ENCODE results near the gene MIPOL1. TPM values are rescaled to one million over a fixed set of nuclear protein-coding genes. Genes with fewer than 3 reads are reported as not detected.

The MIPOL1 gene
- total and polyA plus RNA-seq, 2 of the 13 experiments (the other 11 are each of a cell fraction or from before 2014, with no cell fraction given) = 8.6 to 34.2 TPM

GRCh38 chr14:37593511-37594237 is 395.9 kb downstream of the MIPOL1 start (continued):
- TF ChIP-seq ZNF280B (CRISPR knock-in tag; IDR thresholded peaks at IDR 0.05; ENCODE audit: borderline replicate concordance) = no peak
- TF ChIP-seq KDM2A (CRISPR knock-in tag; IDR thresholded peaks at IDR 0.05; ENCODE audit: borderline replicate concordance, low read depth) = no peak
- no peak; the same call in 1 of the 2 replicates for TF ChIP-seq ZNF704 (CRISPR knock-in tag; IDR thresholded peaks at IDR 0.05; ENCODE audit: borderline replicate concordance)
- TF ChIP-seq SMYD3 (CRISPR knock-in tag; IDR thresholded peaks at IDR 0.05) = no peak; the same call in 1 of the 2 replicates
- TF ChIP-seq NBN (conservative IDR thresholded peaks at IDR 0.05) = no peak
- 0 out of 2 replicates have a peak, but pooled peaks have one; percentile 24 for TF ChIP-seq HDAC1 (CRISPR knock-in tag; IDR thresholded peaks at IDR 0.05)
- TF ChIP-seq SP140L (CRISPR knock-in tag; IDR thresholded peaks at IDR 0.05; ENCODE audit: borderline replicate concordance) = no peak
- no peak for TF ChIP-seq RCOR2 (CRISPR knock-in tag; IDR thresholded peaks at IDR 0.05)
- TF ChIP-seq CREB3 (CRISPR knock-in tag; IDR thresholded peaks at IDR 0.05) = no peak
- no peak for TF ChIP-seq SUZ12 (IDR thresholded peaks at IDR 0.05; ENCODE audit: low read depth, low read length)
- no peak for TF ChIP-seq PRDM4 (CRISPR knock-in tag; IDR thresholded peaks at IDR 0.05; ENCODE audit: borderline replicate concordance)
- no peak for TF ChIP-seq SIX4 (CRISPR knock-in tag; IDR thresholded peaks at IDR 0.05)
- no peak for TF ChIP-seq ZNF33B (CRISPR knock-in tag; IDR thresholded peaks at IDR 0.05)
- TF ChIP-seq ZNF569 (CRISPR knock-in tag; IDR thresholded peaks at IDR 0.05; ENCODE audit: borderline replicate concordance) = peak; percentile 41; the same call in 1 of the 2 replicates
- TF ChIP-seq CREBL2 (CRISPR knock-in tag; IDR thresholded peaks at IDR 0.05; ENCODE audit: borderline replicate concordance) = no peak
- TF ChIP-seq AFF4 (CRISPR knock-in tag; IDR thresholded peaks at IDR 0.05) = no peak
- TF ChIP-seq ZEB1 (IDR thresholded peaks at IDR 0.05; ENCODE audit: insufficient replicate concordance, low read depth) = no peak
- TF ChIP-seq DNMT1 (CRISPR knock-in tag; IDR thresholded peaks at IDR 0.05) = no peak
- TF ChIP-seq NR3C1 (CRISPR knock-in tag; IDR thresholded peaks at IDR 0.05) = no peak
- TF ChIP-seq HMG20A (CRISPR knock-in tag; IDR thresholded peaks at IDR 0.05; ENCODE audit: borderline replicate concordance) = no peak
